Measurements from ENCODE around the gene ADSS1. TPM values are rescaled to one million over a fixed set of nuclear protein-coding genes. Genes with fewer than 3 reads are reported as not detected.

Gene ADSS1
- total RNA-seq, 2 experiments from 2014 or later, result 0.81 to 1.2 TPM

- ChIA-PET POLR2A (no interaction called here), CTCF (no interaction called here)
- Mint-ChIP-seq H3K4me1 (peaks cover 2% of the 10 kb centered on the region), H3K9me3 (no peaks in the 10 kb centered on the region), H3K27me3 (no peaks in the 10 kb centered on the region), H3K36me3 (ENCODE audit: low read depth) (peaks cover 13% of the 10 kb centered on the region), H3K27ac (no peak overlapping the region), H3K4me3 (no peak overlapping the region)
- no peak for DNase-seq
Measured at GRCh38 chr14:104780513-104781030, 56.5 kb downstream of the ADSS1 start.

- ChIA-PET CTCF (no interaction called here), POLR2A (no interaction called here)
- DNase-seq, result no peak
- H3K36me3 Mint-ChIP-seq (ENCODE audit: low read depth), result peaks cover 7% of the 10 kb centered on the region
- H3K4me1 Mint-ChIP-seq, result peaks cover 8% of the 10 kb centered on the region
- no peaks in the 10 kb centered on the region for H3K9me3 Mint-ChIP-seq
- no peak overlapping the region for H3K27ac Mint-ChIP-seq
- no peak overlapping the region for H3K4me3 Mint-ChIP-seq
- H3K27me3 Mint-ChIP-seq, result no peaks in the 10 kb centered on the region
Measured at GRCh38 chr14:104781271-104782077, 57.4 kb downstream of the ADSS1 start.

- Mint-ChIP-seq H3K4me3 (no peak overlapping the region), H3K27me3 (no peaks in the 10 kb centered on the region), H3K27ac (no peak overlapping the region), H3K36me3 (ENCODE audit: low read depth) (peaks cover under 1% of the 10 kb centered on the region), H3K9me3 (no peaks in the 10 kb centered on the region), H3K4me1 (peaks cover 12% of the 10 kb centered on the region)
- POLR2A ChIA-PET, result no interaction called here
- CTCF ChIA-PET, result no interaction called here
- no peak for DNase-seq
Measured at GRCh38 chr14:104782086-104782807, 58.2 kb downstream of the ADSS1 start.

- ChIA-PET POLR2A (no interaction called here), CTCF (no interaction called here)
- no peak overlapping the region for H3K27ac Mint-ChIP-seq
- no peak overlapping the region for H3K4me3 Mint-ChIP-seq
- H3K27me3 Mint-ChIP-seq, result no peaks in the 10 kb centered on the region
- no peaks in the 10 kb centered on the region for H3K9me3 Mint-ChIP-seq
- no peak for DNase-seq
- H3K36me3 Mint-ChIP-seq (ENCODE audit: low read depth), result no peaks in the 10 kb centered on the region
- peaks cover 12% of the 10 kb centered on the region for H3K4me1 Mint-ChIP-seq
Measured at GRCh38 chr14:104782808-104783139, 58.7 kb downstream of the ADSS1 start.

GRCh38 chr14:104783484-104784217 lies 59.6 kb downstream of the ADSS1 start:
- DNase-seq, result no peak
- Mint-ChIP-seq H3K4me3 (no peak overlapping the region), H3K27ac (no peak overlapping the region), H3K4me1 (peaks cover 14% of the 10 kb centered on the region), H3K27me3 (no peaks in the 10 kb centered on the region), H3K9me3 (no peaks in the 10 kb centered on the region), H3K36me3 (ENCODE audit: low read depth) (no peaks in the 10 kb centered on the region)
- ChIA-PET POLR2A (no interaction called here), CTCF (no interaction called here)

GRCh38 chr14:104784218-104784568 lies 60.2 kb downstream of the ADSS1 start:
- no peak for DNase-seq
- H3K9me3 Mint-ChIP-seq, result no peaks in the 10 kb centered on the region
- H3K4me3 Mint-ChIP-seq, result no peak overlapping the region
- POLR2A ChIA-PET, result no interaction called here
- H3K27ac Mint-ChIP-seq, result no peak overlapping the region
- no peaks in the 10 kb centered on the region for H3K27me3 Mint-ChIP-seq
- CTCF ChIA-PET, result interaction anchor here (1.1 kb wide), 1 partner anchor 16 kb away, joined by 5 read pairs; no protein-coding TSS in a partner anchor
- peaks cover 14% of the 10 kb centered on the region for H3K4me1 Mint-ChIP-seq
- H3K36me3 Mint-ChIP-seq (ENCODE audit: low read depth), result no peaks in the 10 kb centered on the region

GRCh38 chr14:104784846-104785707 lies 61.0 kb downstream of the ADSS1 start:
- H3K36me3 Mint-ChIP-seq (ENCODE audit: low read depth), result no peaks in the 10 kb centered on the region
- CTCF ChIA-PET, result interaction anchor here (0.9 to 1.1 kb wide), 2 partner anchors 17 to 33 kb away, joined by 3 to 5 read pairs; no protein-coding TSS in a partner anchor

GRCh38 chr14:104785708-104786080 lies 61.7 kb downstream of the ADSS1 start:
- ChIA-PET CTCF (interaction anchor here (0.9 kb wide), 1 partner anchor 33 kb away, joined by 3 read pairs; no protein-coding TSS in a partner anchor), POLR2A (no interaction called here)
- Mint-ChIP-seq H3K36me3 (ENCODE audit: low read depth) (no peaks in the 10 kb centered on the region), H3K4me1 (peaks cover 14% of the 10 kb centered on the region), H3K9me3 (no peaks in the 10 kb centered on the region), H3K4me3 (no peak overlapping the region), H3K27ac (no peak overlapping the region), H3K27me3 (no peaks in the 10 kb centered on the region)
- DNase-seq, result no peak

More at GRCh38 chr14:104784846-104785707, 61.0 kb downstream of the ADSS1 start:
- DNase-seq, result no peak
- POLR2A ChIA-PET, result no interaction called here
- no peak overlapping the region for H3K27ac Mint-ChIP-seq
- no peaks in the 10 kb centered on the region for H3K9me3 Mint-ChIP-seq
- no peak overlapping the region for H3K4me3 Mint-ChIP-seq
- H3K4me1 Mint-ChIP-seq, result peaks cover 14% of the 10 kb centered on the region
- no peaks in the 10 kb centered on the region for H3K27me3 Mint-ChIP-seq

- CTCF ChIA-PET, result interaction anchor here (2.2 kb wide), 1 partner anchor 18 kb away, joined by 5 read pairs; no protein-coding TSS in a partner anchor
- no peaks in the 10 kb centered on the region for H3K27me3 Mint-ChIP-seq
- H3K4me1 Mint-ChIP-seq, result peaks cover 17% of the 10 kb centered on the region
- DNase-seq, result no peak
- peaks cover 3% of the 10 kb centered on the region for H3K36me3 Mint-ChIP-seq (ENCODE audit: low read depth)
- H3K4me3 Mint-ChIP-seq, result no peak overlapping the region
- peak overlapping the region; percentile 31 for H3K27ac Mint-ChIP-seq
- POLR2A ChIA-PET, result no interaction called here
- no peaks in the 10 kb centered on the region for H3K9me3 Mint-ChIP-seq
Measured at GRCh38 chr14:104786091-104786586, 62.1 kb downstream of the ADSS1 start.

GRCh38 chr14:104786726-104787675 lies 63.0 kb downstream of the ADSS1 start:
- H3K36me3 Mint-ChIP-seq (ENCODE audit: low read depth), result peaks cover 6% of the 10 kb centered on the region
- peaks cover 20% of the 10 kb centered on the region for H3K4me1 Mint-ChIP-seq
- ChIA-PET CTCF (interaction anchor here (2.2 kb wide), 1 partner anchor 19 kb away, joined by 5 read pairs; no protein-coding TSS in a partner anchor), POLR2A (no interaction called here)
- H3K27ac Mint-ChIP-seq, result no peak overlapping the region
- no peak for DNase-seq
- no peaks in the 10 kb centered on the region for H3K27me3 Mint-ChIP-seq
- H3K4me3 Mint-ChIP-seq, result no peak overlapping the region
- H3K9me3 Mint-ChIP-seq, result no peaks in the 10 kb centered on the region

- no peaks in the 10 kb centered on the region for H3K27me3 Mint-ChIP-seq
- ChIA-PET CTCF (interaction anchor here (2.2 kb wide), 1 partner anchor 19 kb away, joined by 5 read pairs; no protein-coding TSS in a partner anchor), POLR2A (no interaction called here)
- peaks cover 24% of the 10 kb centered on the region for H3K4me1 Mint-ChIP-seq
- H3K9me3 Mint-ChIP-seq, result no peaks in the 10 kb centered on the region
- no peak overlapping the region for H3K27ac Mint-ChIP-seq
- no peak for DNase-seq
- peaks cover 6% of the 10 kb centered on the region for H3K36me3 Mint-ChIP-seq (ENCODE audit: low read depth)
- no peak overlapping the region for H3K4me3 Mint-ChIP-seq
Measured at GRCh38 chr14:104787736-104788135, 63.7 kb downstream of the ADSS1 start.

Measured in activated CD4-positive, alpha-beta T cell treated with anti-CD3 and anti-CD28 coated beads, Interleukin-2, amount 10 ng/mL, durations not matched to agents 7 days and 5 days (primary cell).